GM18861 (cell line): ENCODE data around the gene AMTN.

Experiments used
- ATAC-seq: cut with Tn5 transposase; IDR thresholded peaks from one replicate; pipeline ENCODE4 v1.9.1; 2021; ENCODE audit not compliant: unreplicated experiment

The AMTN gene

GRCh38 chr4:70559211-70559830 is 41.0 kb downstream of the AMTN start:
- ATAC-seq = peak; percentile 56

- ATAC-seq = no peak
Measured at GRCh38 chr4:70559924-70560323, 41.6 kb downstream of the AMTN start.

- no peak for ATAC-seq
Measured at GRCh38 chr4:70564033-70564432, 45.7 kb downstream of the AMTN start.

- no peak for ATAC-seq
Measured at GRCh38 chr4:70570796-70571195, 52.4 kb downstream of the AMTN start.

- no peak for ATAC-seq
Measured at GRCh38 chr4:70571772-70572171, 53.4 kb downstream of the AMTN start.

GRCh38 chr4:70575964-70576363 is 57.6 kb downstream of the AMTN start:
- no peak for ATAC-seq

- no peak for ATAC-seq
Measured at GRCh38 chr4:70577220-70577927, 59.0 kb downstream of the AMTN start.

GRCh38 chr4:70581980-70582379 is 63.6 kb downstream of the AMTN start:
- ATAC-seq = no peak
